ENCODE measurements around the gene CHCHD10. TPM values are rescaled to one million over a fixed set of nuclear protein-coding genes. Genes with fewer than 3 reads are reported as not detected.

Gene CHCHD10
- total and polyA plus RNA-seq, 2 of the 4 experiments (the other 2 are of a cell fraction): 2.2 to 11.2 TPM

DNA sequence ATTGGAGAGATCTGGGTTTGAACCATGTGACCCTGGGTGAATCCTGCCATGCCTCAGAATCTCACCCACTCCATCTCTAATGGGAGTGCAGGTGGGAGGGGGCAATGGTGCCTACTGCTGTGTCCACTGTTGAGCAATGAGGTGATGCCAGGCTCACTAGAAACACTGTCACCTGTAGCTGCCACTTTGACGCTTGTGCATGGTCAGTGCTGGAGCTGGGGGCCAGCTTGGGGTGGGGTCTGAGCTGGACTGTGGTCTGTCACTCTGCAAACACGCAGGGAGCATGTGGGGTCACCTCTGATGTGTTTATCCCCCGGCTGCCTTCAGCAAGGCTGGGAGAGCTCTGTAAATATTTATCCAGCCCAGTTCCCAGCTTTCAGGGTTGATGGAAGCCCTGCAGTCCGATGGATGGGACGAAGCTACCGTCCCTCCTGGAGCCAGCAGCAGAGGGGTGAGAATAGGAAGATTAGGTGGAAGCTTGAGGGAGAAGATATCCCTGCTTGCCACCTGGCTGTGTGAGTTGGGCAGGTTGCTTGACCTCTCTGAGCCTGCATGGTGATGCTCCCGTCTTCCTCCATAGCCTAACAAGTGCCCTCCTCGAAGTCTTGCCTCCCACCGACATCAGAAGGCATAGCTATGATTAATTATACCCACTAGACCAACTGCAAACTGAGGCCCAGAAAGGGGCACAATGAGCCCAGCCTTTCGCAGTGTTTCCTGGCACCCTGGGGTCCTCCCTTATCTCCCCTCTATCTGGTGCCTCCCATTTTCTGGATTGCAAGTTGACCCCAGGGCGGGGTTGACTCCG, 6.5 kb upstream of the CHCHD10 start:
- H3K4ac ChIP-seq (ENCODE audit: low read depth, low read length): peak overlapping the region; percentile 48
- H3K27ac ChIP-seq (ENCODE audit: insufficient read depth, low read length): no peak overlapping the region
- H3K14ac ChIP-seq (replicated peaks; ENCODE audit: low read depth, low read length): no peak overlapping the region
- H4K91ac ChIP-seq (ENCODE audit: insufficient read depth, low read depth, low read length): no peak overlapping the region
- CTCF ChIA-PET: interaction anchor here (1.0 to 1.4 kb wide), 2 partner anchors 10 to 15 kb away, joined by 3 to 4 read pairs; no protein-coding TSS in a partner anchor
- intact Hi-C loops (cut with micrococcal nuclease) (loop anchor here (5.0 to 10.0 kb wide), 2 partner anchors 73 to 180 kb away; no protein-coding TSS in a partner anchor), dilution Hi-C loops (cut with HindIII; ENCODE audit: low sequenced_read_pairs, unreplicated experiment) (no loop called here), in situ Hi-C loops (cut with MboI; ENCODE audit: low sequenced_read_pairs) (no loop called here)
- DNase-seq: no peak
- H3K4me3 ChIP-seq (ENCODE audit: insufficient read depth, low read depth, low read length): no peak overlapping the region
- H2AK5ac ChIP-seq (ENCODE audit: low read depth, low read length): peak overlapping the region; percentile 29; the same call in 1 of the 2 replicates
- no peaks in the 10 kb centered on the region for H3K27me3 ChIP-seq (ENCODE audit: control insufficient read depth, insufficient read depth, low read length)
- peak overlapping the region; percentile 54; the same call in 1 of the 2 replicates for H3K4me2 ChIP-seq (ENCODE audit: low read depth, low read length)
- no peak; the same call in 1 of the 2 replicates for ATAC-seq (ENCODE audit: low read depth)
- no peak overlapping the region for H2BK15ac ChIP-seq (ENCODE audit: low read depth, low read length)
- H4K8ac ChIP-seq (ENCODE audit: low read depth in 2 of 2, low read length in 2 of 2): no peak overlapping the region; a peak in 1 of 4 replicates
- no peak overlapping the region for H3K56ac ChIP-seq (ENCODE audit: extremely low read depth, insufficient read depth, low read length)
- H3K9me1 ChIP-seq (ENCODE audit: insufficient read depth, low read length): peaks cover 12% of the 10 kb centered on the region
- H3K23ac ChIP-seq (ENCODE audit: low read depth, low read length): peak overlapping the region; percentile 17; the same call in 1 of the 2 replicates
- POLR2A ChIA-PET (ENCODE audit: unreplicated experiment): no interaction called here
- H3K36me3 ChIP-seq (ENCODE audit: control insufficient read depth, insufficient read depth, low read length): no peaks in the 10 kb centered on the region
- 8% methylated on average over 2 of the region's 12 CpGs; no CpG with 5 or more reads in 1 of the 2 experiments for WGBS, 2 experiments (ENCODE audit: extremely low coverage in 2 of 2, insufficient read length in 1 of 2)
- no peak overlapping the region for H3K9ac ChIP-seq (ENCODE audit: low read depth, low read length)
- no TSS peak for BruUV-seq (replicated peaks)
- H3K18ac ChIP-seq (ENCODE audit: low read depth, low read length): no peak overlapping the region
- H2AFZ ChIP-seq (replicated peaks; ENCODE audit: low read length, poor library complexity): peak overlapping the region; percentile 16
- no peaks in the 10 kb centered on the region for H4K20me1 ChIP-seq (ENCODE audit: insufficient read depth, low read length)
- no peak overlapping the region for H2BK20ac ChIP-seq (ENCODE audit: low read depth, low read length)
- H4K5ac ChIP-seq (ENCODE audit: low read depth, low read length): no peak overlapping the region
- peak overlapping the region; percentile 7 for H2AK9ac ChIP-seq (replicated peaks; ENCODE audit: low read depth, low read length, poor library complexity)
- peaks cover 23% of the 10 kb centered on the region; the same call in 1 of the 2 replicates for H3K4me1 ChIP-seq (ENCODE audit: control insufficient read depth, insufficient read depth, low read length)
- 0 out of 2 replicates have a peak overlapping the region, but pooled peaks have one; percentile 46 for H2BK120ac ChIP-seq (ENCODE audit: low read depth, low read length)
- peaks cover 0 to 7% of the 10 kb centered on the region in 2 experiments; a peak in 1 of 4 replicates for H3K79me1 ChIP-seq (ENCODE audit: low read depth in 1 of 2, low read length in 2 of 2)
- H3K9me3 ChIP-seq (ENCODE audit: control insufficient read depth, insufficient read depth, low read length): no peaks in the 10 kb centered on the region
- no peak overlapping the region for H2BK5ac ChIP-seq (ENCODE audit: low read depth, low read length, poor library complexity, severe bottlenecking)
- TF ChIP-seq CEBPB (IDR thresholded peaks at IDR 0.05; ENCODE audit: low read depth, low read length): no peak
- no peak for TF ChIP-seq BHLHE40 (IDR thresholded peaks at IDR 0.05; ENCODE audit: low read depth, low read length)
- TF ChIP-seq RFX5 (IDR thresholded peaks at IDR 0.05; ENCODE audit: low read depth, low read length): no peak
- no peak for TF ChIP-seq FOS (IDR thresholded peaks at IDR 0.05; ENCODE audit: low read depth, low read length)
- no peak for TF ChIP-seq SMC3 (IDR thresholded peaks at IDR 0.05; ENCODE audit: low read depth, low read length)
- TF ChIP-seq MAFK (IDR thresholded peaks at IDR 0.05; ENCODE audit: low read depth, low read length): no peak
- TF ChIP-seq, protein P1, sequence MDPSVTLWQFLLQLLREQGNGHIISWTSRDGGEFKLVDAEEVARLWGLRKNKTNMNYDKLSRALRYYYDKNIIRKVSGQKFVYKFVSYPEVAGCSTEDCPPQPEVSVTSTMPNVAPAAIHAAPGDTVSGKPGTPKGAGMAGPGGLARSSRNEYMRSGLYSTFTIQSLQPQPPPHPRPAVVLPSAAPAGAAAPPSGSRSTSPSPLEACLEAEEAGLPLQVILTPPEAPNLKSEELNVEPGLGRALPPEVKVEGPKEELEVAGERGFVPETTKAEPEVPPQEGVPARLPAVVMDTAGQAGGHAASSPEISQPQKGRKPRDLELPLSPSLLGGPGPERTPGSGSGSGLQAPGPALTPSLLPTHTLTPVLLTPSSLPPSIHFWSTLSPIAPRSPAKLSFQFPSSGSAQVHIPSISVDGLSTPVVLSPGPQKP (IDR thresholded peaks at IDR 0.05; ENCODE audit: borderline replicate concordance, low read depth, low read length): no peak
- no peak for TF ChIP-seq RCOR1 (IDR thresholded peaks at IDR 0.05; ENCODE audit: insufficient replicate concordance, low read length)
- no peak for TF ChIP-seq RAD21 (IDR thresholded peaks at IDR 0.05; ENCODE audit: low read length)
- no peak for TF ChIP-seq POLR2A (IDR thresholded peaks at IDR 0.05; ENCODE audit: low read depth, low read length)
- TF ChIP-seq MAZ (IDR thresholded peaks at IDR 0.05; ENCODE audit: borderline replicate concordance, low read depth, low read length): no peak
- TF ChIP-seq CHD1 (IDR thresholded peaks at IDR 0.05; ENCODE audit: low read depth, low read length): no peak
- TF ChIP-seq, protein P2, sequence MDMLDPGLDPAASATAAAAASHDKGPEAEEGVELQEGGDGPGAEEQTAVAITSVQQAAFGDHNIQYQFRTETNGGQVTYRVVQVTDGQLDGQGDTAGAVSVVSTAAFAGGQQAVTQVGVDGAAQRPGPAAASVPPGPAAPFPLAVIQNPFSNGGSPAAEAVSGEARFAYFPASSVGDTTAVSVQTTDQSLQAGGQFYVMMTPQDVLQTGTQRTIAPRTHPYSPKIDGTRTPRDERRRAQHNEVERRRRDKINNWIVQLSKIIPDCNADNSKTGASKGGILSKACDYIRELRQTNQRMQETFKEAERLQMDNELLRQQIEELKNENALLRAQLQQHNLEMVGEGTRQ (IDR thresholded peaks at IDR 0.05; ENCODE audit: low read depth, low read length): no peak
- TF ChIP-seq, protein P3, sequence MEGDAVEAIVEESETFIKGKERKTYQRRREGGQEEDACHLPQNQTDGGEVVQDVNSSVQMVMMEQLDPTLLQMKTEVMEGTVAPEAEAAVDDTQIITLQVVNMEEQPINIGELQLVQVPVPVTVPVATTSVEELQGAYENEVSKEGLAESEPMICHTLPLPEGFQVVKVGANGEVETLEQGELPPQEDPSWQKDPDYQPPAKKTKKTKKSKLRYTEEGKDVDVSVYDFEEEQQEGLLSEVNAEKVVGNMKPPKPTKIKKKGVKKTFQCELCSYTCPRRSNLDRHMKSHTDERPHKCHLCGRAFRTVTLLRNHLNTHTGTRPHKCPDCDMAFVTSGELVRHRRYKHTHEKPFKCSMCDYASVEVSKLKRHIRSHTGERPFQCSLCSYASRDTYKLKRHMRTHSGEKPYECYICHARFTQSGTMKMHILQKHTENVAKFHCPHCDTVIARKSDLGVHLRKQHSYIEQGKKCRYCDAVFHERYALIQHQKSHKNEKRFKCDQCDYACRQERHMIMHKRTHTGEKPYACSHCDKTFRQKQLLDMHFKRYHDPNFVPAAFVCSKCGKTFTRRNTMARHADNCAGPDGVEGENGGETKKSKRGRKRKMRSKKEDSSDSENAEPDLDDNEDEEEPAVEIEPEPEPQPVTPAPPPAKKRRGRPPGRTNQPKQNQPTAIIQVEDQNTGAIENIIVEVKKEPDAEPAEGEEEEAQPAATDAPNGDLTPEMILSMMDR (conservative IDR thresholded peaks at IDR 0.05; ENCODE audit: low read depth, low read length): no peak

Measured in IMR-90 (cell line).